Lung (tissue), 12 donors: ENCODE results near the gene GSE1. TPM values are rescaled to one million over a fixed set of nuclear protein-coding genes. Genes with fewer than 3 reads are reported as not detected.

ENCODE experiments used
- ATAC-seq: fragments of 200-7000 bp; cut with Tn5 transposase; one replicate; pipeline ENCODE4 v1.9.1; 2020; ENCODE audit warnings: moderate number of reproducible peaks; ENCODE audit not compliant: insufficient read depth, low FRiP score
- DNase-seq, 3 donors: peaks; one replicate each; pipeline ENCODE4 v3.0.0-alpha.2; 2013 to 2017
- H3K27ac ChIP-seq, 2 donors: one replicate each; pipeline ENCODE4 v1.5.1; 2013; ENCODE audit warnings: mild to moderate bottlenecking in 2 of 2, moderate library complexity in 2 of 2, control low read depth in 1 of 2, inconsistent platforms in 1 of 2, low read depth in 1 of 2, low read length in 1 of 2
- H3K27me3 ChIP-seq, 3 donors: one replicate each; pipeline ENCODE4 v1.5.1; 2013; ENCODE audit warnings: low read length in 2 of 3; ENCODE audit not compliant: control insufficient read depth in 3 of 3, insufficient read depth in 3 of 3
- H3K36me3 ChIP-seq, 4 donors: one replicate each; pipeline ENCODE4 v1.5.1; 2013; ENCODE audit warnings: low read length in 4 of 4, mild to moderate bottlenecking in 1 of 4, moderate library complexity in 1 of 4; ENCODE audit not compliant: control insufficient read depth in 4 of 4, insufficient read depth in 4 of 4
- H3K4me1 ChIP-seq, 5 donors: one replicate each; pipeline ENCODE4 v1.5.1; 2013; ENCODE audit warnings: low read length in 5 of 5, mild to moderate bottlenecking in 2 of 5, moderate library complexity in 1 of 5; ENCODE audit not compliant: control insufficient read depth in 5 of 5, insufficient read depth in 5 of 5
- H3K4me3 ChIP-seq: one replicate; pipeline ENCODE4 v1.5.1; 2013; ENCODE audit warnings: mild to moderate bottlenecking, control low read depth, moderate library complexity
- H3K9ac ChIP-seq, 2 donors: one replicate each; pipeline ENCODE4 v1.5.1; 2013; ENCODE audit warnings: low read length in 2 of 2, control low read depth in 1 of 2; ENCODE audit not compliant: insufficient read depth in 1 of 2
- H3K9me3 ChIP-seq, 4 donors: one replicate each; pipeline ENCODE4 v1.5.1; 2013; ENCODE audit warnings: low read length in 3 of 4, mild to moderate bottlenecking in 1 of 4, moderate library complexity in 1 of 4; ENCODE audit not compliant: control insufficient read depth in 4 of 4, insufficient read depth in 3 of 4
- CTCF ChIP-seq: IDR thresholded peaks from 2 replicates; pipeline ENCODE4 v1.5.1; 2012; ENCODE audit warnings: mild to moderate bottlenecking; ENCODE audit errors: control extremely low read depth, extremely low read depth
- WGBS, 2 donors: extraction: QIAGEN DNeasy Blood & Tissue Kit; methylation state at CpG; one replicate each; pipeline ENCODE4 v1.1.7; 2013; 5-methylcytosine and 5-hydroxymethylcytosine counted together
- polyA plus RNA-seq, 2 donors: library from polyadenylated mRNA; stranded (reverse); fragments of 200-250 nt; gene quantifications; one replicate each; pipeline ENCODE4 v1.2.1, GENCODE V29; 2013
- total RNA-seq, 2 donors: library from RNA; depleted of rRNA in 1 of 2; stranded (reverse); fragments of >200 nt in 1 of 2; gene quantifications; one replicate each; pipeline ENCODE4 v1.2.1, GENCODE V29; 2014 to 2021
- donor health status: control.
- donor health status: control.
- donor health status: Bipolar disorder and iron deficiency.
- donor health status: healthy.
- donor health status: DM: yes; HTN: yes; CAD: no.

Gene GSE1
- total and polyA plus RNA-seq, 4 donors = 21.3 to 122 (median 74.7) TPM

- Histone ChIP-seq H3K4me3 (no peak overlapping the region), H3K9ac (no peak overlapping the region), H3K27me3 (no peaks in the 10 kb centered on the region), H3K27ac (no peak overlapping the region), H3K9me3 (peaks cover 0 to 4% (median 0%) of the 10 kb centered on the region in 4 donors), H3K36me3 (peaks cover 0 to 50% (median 17%) of the 10 kb centered on the region in 4 donors), H3K4me1 (peaks cover 0 to 15% (median 10%) of the 10 kb centered on the region in 5 donors)
- DNase-seq (peak in 1 of 3 donors; percentile 22), ATAC-seq (no peak)
- no peak for TF ChIP-seq CTCF
- WGBS, 2 donors = 95 to 96% methylated on average over 39 of the region's 39 CpGs
Observed at GRCh38 chr16:85650135-85650843, 37.2 kb downstream of the GSE1 start.

- H3K27ac ChIP-seq = no peak overlapping the region
- peaks cover 0 to 15% (median 8%) of the 10 kb centered on the region in 5 donors for H3K4me1 ChIP-seq
- DNase-seq (peak; percentile 56 to 67 (median 58)), ATAC-seq (no peak)
- no peak for TF ChIP-seq CTCF
- peaks cover 0 to 4% (median 0%) of the 10 kb centered on the region in 4 donors for H3K9me3 ChIP-seq
- 58 to 64% methylated on average over 35 to 39 of the region's 42 CpGs for WGBS, 2 donors
- no peak overlapping the region for H3K4me3 ChIP-seq
- no peaks in the 10 kb centered on the region for H3K27me3 ChIP-seq
- peaks cover 0 to 56% (median 20%) of the 10 kb centered on the region in 4 donors for H3K36me3 ChIP-seq
- H3K9ac ChIP-seq = no peak overlapping the region
Observed at GRCh38 chr16:85650844-85651628, 37.9 kb downstream of the GSE1 start.

GRCh38 chr16:85651629-85652430, 38.7 kb downstream of the GSE1 start:
- no peak overlapping the region for H3K9ac ChIP-seq
- H3K9me3 ChIP-seq = peaks cover 0 to 2% (median 0%) of the 10 kb centered on the region in 4 donors
- H3K4me3 ChIP-seq = no peak overlapping the region
- DNase-seq = peak; percentile 54 to 63 (median 56)
- peak overlapping the region in 1 of 2 donors; percentile 12 for H3K27ac ChIP-seq
- no peaks in the 10 kb centered on the region for H3K27me3 ChIP-seq
- 73 to 77% methylated on average over 25 to 27 of the region's 27 CpGs for WGBS, 2 donors
- peaks cover 0 to 15% (median 8%) of the 10 kb centered on the region in 5 donors for H3K4me1 ChIP-seq
- ATAC-seq = no peak
- peaks cover 0 to 58% (median 26%) of the 10 kb centered on the region in 4 donors for H3K36me3 ChIP-seq
- no peak for TF ChIP-seq CTCF
